ENCODE measurements around the gene METTL5.
"Not testable (repeated sequence)": the region's sequence is repeated elsewhere in the genome, so short reads cannot be mapped to it uniquely, and the experiment has no call there.

METTL5 gene

GRCh38 chr2:169824373-169825333 lies at the start of gene METTL5:
Gene METTL5 (minus strand): TSS chr2:169824905. CDS start chr2:169824597, 308 bp downstream.
- peak; percentile 31 to 71 (median 57) for DNase-seq (ENCODE audit: low read depth in 3 of 3, low spot score in 1 of 3)

GRCh38 chr2:169871994-169872393 lies 47.3 kb upstream of the METTL5 start:
- DNase-seq (ENCODE audit: low read depth in 3 of 3, low spot score in 1 of 3): no peak

- not testable (repeated sequence) for DNase-seq (ENCODE audit: low read depth in 3 of 3, low spot score in 1 of 3)
Observed at GRCh38 chr2:169871369-169871768, 46.7 kb upstream of the METTL5 start.

GRCh38 chr2:169868951-169869350 lies 44.2 kb upstream of the METTL5 start:
- DNase-seq (ENCODE audit: low read depth in 3 of 3, low spot score in 1 of 3): no peak

- no peak for DNase-seq (ENCODE audit: low read depth in 3 of 3, low spot score in 1 of 3)
Observed at GRCh38 chr2:169867579-169867978, 42.9 kb upstream of the METTL5 start.

- not testable (repeated sequence) for DNase-seq (ENCODE audit: low read depth in 3 of 3, low spot score in 1 of 3)
Observed at GRCh38 chr2:169866230-169866629, 41.5 kb upstream of the METTL5 start.

- DNase-seq (ENCODE audit: low read depth in 3 of 3, low spot score in 1 of 3): no peak
Observed at GRCh38 chr2:169865492-169865891, 40.8 kb upstream of the METTL5 start.

GRCh38 chr2:169862816-169863215 lies 38.1 kb upstream of the METTL5 start:
- DNase-seq (ENCODE audit: low read depth in 3 of 3, low spot score in 1 of 3): no peak

GRCh38 chr2:169860149-169860548 lies 35.4 kb upstream of the METTL5 start:
- no peak for DNase-seq (ENCODE audit: low read depth in 3 of 3, low spot score in 1 of 3)

- DNase-seq (ENCODE audit: low read depth in 3 of 3, low spot score in 1 of 3): no peak
Observed at GRCh38 chr2:169859423-169859822, 34.7 kb upstream of the METTL5 start.

GRCh38 chr2:169855281-169856258 lies 30.9 kb upstream of the METTL5 start:
- not testable (repeated sequence) for DNase-seq (ENCODE audit: low read depth in 3 of 3, low spot score in 1 of 3)

- no peak for DNase-seq (ENCODE audit: low read depth in 3 of 3, low spot score in 1 of 3)
Observed at GRCh38 chr2:169853041-169853668, 28.4 kb upstream of the METTL5 start.

GRCh38 chr2:169849710-169850109 lies 25.0 kb upstream of the METTL5 start:
- DNase-seq (ENCODE audit: low read depth in 3 of 3, low spot score in 1 of 3): no peak

- DNase-seq (ENCODE audit: low read depth in 3 of 3, low spot score in 1 of 3): not testable (repeated sequence)
Observed at GRCh38 chr2:169848959-169849693, 24.4 kb upstream of the METTL5 start.

GRCh38 chr2:169845016-169845415 lies 20.3 kb upstream of the METTL5 start:
- no peak for DNase-seq (ENCODE audit: low read depth in 3 of 3, low spot score in 1 of 3)

GRCh38 chr2:169841625-169842024 lies 16.9 kb upstream of the METTL5 start:
- not testable (repeated sequence) for DNase-seq (ENCODE audit: low read depth in 3 of 3, low spot score in 1 of 3)

- DNase-seq (ENCODE audit: low read depth in 3 of 3, low spot score in 1 of 3): no peak
Observed at GRCh38 chr2:169840747-169841142, 16.0 kb upstream of the METTL5 start.

- DNase-seq (ENCODE audit: low read depth in 3 of 3, low spot score in 1 of 3): no peak
Observed at GRCh38 chr2:169839954-169840746, 15.4 kb upstream of the METTL5 start.

- DNase-seq (ENCODE audit: low read depth in 3 of 3, low spot score in 1 of 3): no peak
Observed at GRCh38 chr2:169838743-169839489, 14.2 kb upstream of the METTL5 start.
